ENCODE measurements around the gene CSNK1G1. TPM values are rescaled to one million over a fixed set of nuclear protein-coding genes. Genes with fewer than 3 reads are reported as not detected.
"Not testable (repeated sequence)": the region's sequence is repeated elsewhere in the genome, so short reads cannot be mapped to it uniquely, and the experiment has no call there.

The CSNK1G1 gene
- polyA plus RNA-seq, 1 of the 3 experiments (the other 2 are of a cell fraction) = 10.2 TPM

GRCh38 chr15:64274341-64274950, 81.5 kb downstream of the CSNK1G1 start (continued):
- TF ChIP-seq USF2 (IDR thresholded peaks at IDR 0.05; ENCODE audit: borderline replicate concordance, low read depth, low read length) = no peak

DNA sequence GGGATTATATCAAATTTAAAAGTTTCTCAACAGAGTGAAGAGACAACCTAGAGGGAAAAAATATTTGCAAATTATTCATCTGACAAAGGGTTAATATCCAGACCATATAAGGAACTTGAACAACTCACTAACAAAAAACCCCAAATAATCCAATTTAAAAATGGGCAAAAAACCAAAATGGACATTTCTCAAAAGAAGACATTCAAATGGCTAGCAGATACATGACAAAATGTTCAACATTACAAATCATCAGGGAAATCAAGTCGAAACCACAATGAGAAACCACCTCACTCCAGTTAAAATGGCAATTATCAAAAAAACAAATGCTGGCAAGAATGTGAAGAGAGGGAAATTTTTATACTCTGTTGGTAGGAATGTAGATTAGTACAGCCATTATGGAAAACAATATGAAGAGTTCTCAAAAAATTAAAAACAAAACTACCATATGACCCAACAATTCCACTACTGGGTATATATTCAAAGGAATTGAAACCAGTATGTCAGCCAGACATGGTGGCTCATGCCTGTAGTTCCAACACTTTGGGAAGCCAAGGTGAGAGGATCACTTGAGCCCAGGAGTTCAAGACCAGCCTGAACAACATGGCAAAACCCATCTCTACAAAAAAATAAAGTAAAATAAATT, 88.5 kb downstream of the CSNK1G1 start:
- POLR2A ChIA-PET = no interaction called here
- Histone ChIP-seq H3K9me3 (no peaks in the 10 kb centered on the region), H2AFZ (ENCODE audit: low read depth) (no peak overlapping the region), H3K4me2 (no peak overlapping the region), H3F3A (replicated peaks; ENCODE audit: insufficient read depth) (no peaks in the 10 kb centered on the region), H3K9ac (no peak overlapping the region), H3K36me3 (replicated peaks in 1 of 2; ENCODE audit: control insufficient read depth in 1 of 2, insufficient read depth in 2 of 2, low read length in 1 of 2) (peaks cover 0 to 23% of the 10 kb centered on the region in 2 experiments), H3K27me3 (ENCODE audit: insufficient read depth) (no peaks in the 10 kb centered on the region), H3K27ac (ENCODE audit: low read depth in 2 of 2, low read length in 1 of 2) (no peak overlapping the region), H3K79me2 (ENCODE audit: insufficient read depth) (peaks cover 95% of the 10 kb centered on the region), H3K4me3 (ENCODE audit: low read depth in 2 of 2, low read length in 1 of 2) (no peak overlapping the region), H3K9me2 (no peaks in the 10 kb centered on the region), H3K4me1 (ENCODE audit: control insufficient read depth in 1 of 2, insufficient read depth in 2 of 2, low read depth in 1 of 2, low read length in 1 of 2) (no peaks in the 10 kb centered on the region), H4K20me1 (ENCODE audit: insufficient read depth) (0 out of 2 replicates have a peak, but pooled peaks cover 9% of the 10 kb centered on the region)
- no peak for DNase-seq
- CTCF ChIA-PET = no interaction called here
- WGBS (ENCODE audit: low lambda C conversion rate) = 77% methylated on average over 1 of the region's 1 CpG
- TF ChIP-seq RAD21 (IDR thresholded peaks at IDR 0.05; ENCODE audit: low read length) (no peak), REST (IDR thresholded peaks at IDR 0.05; ENCODE audit: low read depth, low read length) (no peak), NRF1 (IDR thresholded peaks at IDR 0.05; ENCODE audit: low read depth, low read length) (no peak), TEAD4 (IDR thresholded peaks at IDR 0.05; ENCODE audit: borderline replicate concordance, insufficient read depth) (no peak)

DNA sequence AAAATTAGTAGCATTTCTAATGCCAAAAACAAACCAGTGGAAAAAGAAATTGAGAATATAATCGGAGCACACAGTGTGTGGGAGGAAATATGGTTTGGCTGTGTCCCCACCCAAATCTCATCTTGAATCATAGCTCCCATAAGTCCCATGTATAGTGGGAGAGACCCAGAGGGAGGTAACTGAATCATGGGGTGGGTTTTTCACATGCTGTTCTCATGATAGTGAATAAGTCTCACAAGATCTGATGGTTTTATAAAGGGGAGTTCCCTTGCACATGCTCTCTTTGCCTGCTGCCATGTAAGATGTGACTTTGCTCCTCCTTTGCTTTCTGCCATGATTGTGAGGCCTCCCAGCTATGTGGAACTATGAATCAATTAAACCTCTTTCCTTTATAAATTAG, 90.8 kb downstream of the CSNK1G1 start:
- POLR2A ChIA-PET; H3K9ac ChIP-seq; H3K9me3 ChIP-seq; H3K4me2 ChIP-seq; H3K4me3 ChIP-seq (ENCODE audit: low read depth in 2 of 2, low read length in 1 of 2); DNase-seq; H3K4me1 ChIP-seq (ENCODE audit: control insufficient read depth in 1 of 2, insufficient read depth in 2 of 2, low read depth in 1 of 2, low read length in 1 of 2); H2AFZ ChIP-seq (ENCODE audit: low read depth); H3K27me3 ChIP-seq (ENCODE audit: insufficient read depth); H4K20me1 ChIP-seq (ENCODE audit: insufficient read depth); H3K9me2 ChIP-seq; H3K27ac ChIP-seq (ENCODE audit: low read depth in 2 of 2, low read length in 1 of 2); H3F3A ChIP-seq (replicated peaks; ENCODE audit: insufficient read depth): not testable (repeated sequence)
- CTCF ChIA-PET = interaction anchor here (1.2 kb wide), 1 partner anchor 21 kb away, joined by 3 read pairs; no protein-coding TSS in a partner anchor
- 93% methylated on average over 1 of the region's 1 CpG for WGBS (ENCODE audit: low lambda C conversion rate)
- Histone ChIP-seq H3K36me3 (replicated peaks in 1 of 2; ENCODE audit: control insufficient read depth in 1 of 2, insufficient read depth in 2 of 2, low read length in 1 of 2) (peaks cover 0 to 13% of the 10 kb centered on the region in 2 experiments), H3K79me2 (ENCODE audit: insufficient read depth) (peaks cover 97% of the 10 kb centered on the region)

All from SK-N-SH (cell line).